GM23338 (cell line): ENCODE results near the gene ANXA6. TPM values are rescaled to one million over a fixed set of nuclear protein-coding genes. Genes with fewer than 3 reads are reported as not detected.

Source experiments
- ATAC-seq: fragments of 200-7000 bp; cut with Tn5 transposase; 3 replicates; pipeline ENCODE4 v1.9.1; 2020
- DNase-seq: peaks from one replicate; pipeline ENCODE4 v3.0.0-alpha.2; 2015; ENCODE audit warnings: low spot score
- H2AFZ ChIP-seq: fragments of 200-600 bp; sonication (generic); 2 replicates; pipeline ENCODE4 v1.8.0; 2016; ENCODE audit warnings: antibody characterized with exemption, mild to moderate bottlenecking, moderate library complexity
- H3F3A ChIP-seq: fragments of 200-600 bp; sonication (generic); replicated peaks from 2 replicates; pipeline ENCODE4 v1.8.0; 2017; ENCODE audit warnings: antibody characterized with exemption, mixed run types, low read depth
- H3K27ac ChIP-seq: fragments of 200-600 bp; sonication (generic); 2 replicates; pipeline ENCODE4 v1.6.1; 2016; ENCODE audit warnings: low read depth
- H3K27me3 ChIP-seq: fragments of 200-600 bp; sonication (generic); 2 replicates; pipeline ENCODE4 v1.8.0; 2016; ENCODE audit warnings: mild to moderate bottlenecking, mixed run types, moderate library complexity; ENCODE audit not compliant: insufficient read depth
- H3K36me3 ChIP-seq: fragments of 200-600 bp; sonication (generic); 2 replicates; pipeline ENCODE4 v1.8.0; 2016; ENCODE audit warnings: mild to moderate bottlenecking; ENCODE audit not compliant: insufficient read depth
- H3K4me1 ChIP-seq: fragments of 200-600 bp; sonication (generic); 2 replicates; pipeline ENCODE4 v1.8.0; 2016; ENCODE audit warnings: mild to moderate bottlenecking, moderate library complexity; ENCODE audit not compliant: insufficient read depth
- H3K4me2 ChIP-seq: fragments of 200-600 bp; sonication (generic); 2 replicates; pipeline ENCODE4 v1.7.1; 2017; ENCODE audit warnings: mixed run types
- H3K4me3 ChIP-seq: fragments of 200-600 bp; sonication (generic); 2 replicates; pipeline ENCODE4 v1.6.1; 2016; ENCODE audit warnings: mixed run types
- H3K79me2 ChIP-seq: fragments of 200-600 bp; sonication (generic); replicated peaks from 2 replicates; pipeline ENCODE4 v1.8.0; 2017; ENCODE audit warnings: mild to moderate bottlenecking; ENCODE audit not compliant: insufficient read depth
- H3K9me2 ChIP-seq: fragments of 200-600 bp; sonication (generic); 2 replicates; pipeline ENCODE4 v1.8.0; 2017; ENCODE audit not compliant: insufficient read depth
- H4K20me1 ChIP-seq: fragments of 200-600 bp; sonication (generic); replicated peaks from 2 replicates; pipeline ENCODE4 v1.8.0; 2017; ENCODE audit warnings: mild to moderate bottlenecking; ENCODE audit not compliant: insufficient read depth
- H3K27ac Mint-ChIP-seq: 2 replicates; pipeline ENCODE4 v1.8.0; 2020; ENCODE audit warnings: inconsistent platforms, mild to moderate bottlenecking, moderate library complexity, mixed read lengths
- H3K27me3 Mint-ChIP-seq: 3 replicates; pipeline ENCODE4 v1.8.0; 2022; ENCODE audit warnings: low read depth, mild to moderate bottlenecking, moderate library complexity, mixed read lengths, inconsistent platforms; ENCODE audit not compliant: insufficient read depth, poor library complexity
- H3K36me3 Mint-ChIP-seq: 3 replicates; pipeline ENCODE4 v1.8.0; 2021; ENCODE audit warnings: low read depth, mild to moderate bottlenecking, inconsistent platforms, moderate library complexity, mixed read lengths
- H3K4me1 Mint-ChIP-seq: 3 replicates; pipeline ENCODE4 v1.8.0; 2020; ENCODE audit warnings: mild to moderate bottlenecking, inconsistent platforms, mixed read lengths
- H3K4me3 Mint-ChIP-seq: 3 replicates; pipeline ENCODE4 v1.8.0; 2021; ENCODE audit warnings: moderate library complexity, mild to moderate bottlenecking, inconsistent platforms, mixed read lengths
- H3K9me3 Mint-ChIP-seq: 3 replicates; pipeline ENCODE4 v1.8.0; 2020; ENCODE audit warnings: moderate library complexity, mild to moderate bottlenecking, inconsistent platforms, mixed read lengths
- CREB1 ChIP-seq: fragments of 250-450 bp; sonication (Bioruptor Pico); IDR thresholded peaks from 2 replicates; pipeline ENCODE4 v1.5.0; 2020; ENCODE audit warnings: low read depth, mild to moderate bottlenecking, moderate library complexity
- CTCF ChIP-seq, 2 experiments: fragments of 200-600 bp in 1 of 2; sonication (generic) in 1 of 2; conservative IDR thresholded peaks; 2 replicates each; pipeline versions ENCODE4 v1.5.1 to v1.6.1; 2016 to 2017; ENCODE audit warnings: antibody characterized with exemption in 2 of 2, low read depth in 2 of 2, mild to moderate bottlenecking in 2 of 2, moderate library complexity in 1 of 2
- EZH2 ChIP-seq: fragments of 200-600 bp; sonication (generic); IDR thresholded peaks from one replicate; pipeline ENCODE4 v1.8.0; 2017; ENCODE audit warnings: antibody characterized with exemption, mild to moderate bottlenecking, low read depth; ENCODE audit not compliant: unreplicated experiment
- EZH2phosphoT487 ChIP-seq: fragments of 200-600 bp; sonication (generic); IDR thresholded peaks from one replicate; pipeline ENCODE4 v1.8.1; 2018; ENCODE audit warnings: antibody characterized with exemption; ENCODE audit not compliant: unreplicated experiment
- NANOG ChIP-seq: IDR thresholded peaks from 2 replicates; pipeline ENCODE4 v1.6.1; 2016; ENCODE audit warnings: antibody characterized with exemption, borderline replicate concordance
- POLR2AphosphoS5 ChIP-seq: IDR thresholded peaks from 2 replicates; pipeline ENCODE4 v1.6.1; 2016; ENCODE audit warnings: antibody characterized with exemption, low read depth
- REST ChIP-seq: IDR thresholded peaks from one replicate; pipeline ENCODE4 v1.6.1; 2018; ENCODE audit warnings: antibody characterized with exemption; ENCODE audit not compliant: unreplicated experiment
- STAT1 ChIP-seq: IDR thresholded peaks from one replicate; pipeline ENCODE4 v1.6.1; 2016; ENCODE audit warnings: antibody characterized with exemption; ENCODE audit not compliant: unreplicated experiment
- ZNF114 ChIP-seq: fragments of 250-450 bp; sonication (Bioruptor Pico); IDR thresholded peaks from 2 replicates; pipeline ENCODE4 v1.5.0; 2020; ENCODE audit warnings: mild to moderate bottlenecking, moderate library complexity
- ZNF331 ChIP-seq: fragments of 250-450 bp; sonication (Bioruptor Pico); IDR thresholded peaks from 2 replicates; pipeline ENCODE4 v1.5.0; 2020; ENCODE audit warnings: low read depth, mild to moderate bottlenecking, moderate library complexity
- ZNF462 ChIP-seq: fragments of 250-450 bp; sonication (Bioruptor Pico); IDR thresholded peaks from 2 replicates; pipeline ENCODE4 v1.5.0; 2020; ENCODE audit warnings: mild to moderate bottlenecking, moderate library complexity
- polyA plus RNA-seq: library from polyadenylated mRNA; unstranded; fragments of >200 nt; fragmentation: Nextera tagmentation; extraction: Ambion mirVana; gene quantifications from 2 replicates; pipeline ENCODE4 v1.2.1, GENCODE V29; 2016
- total RNA-seq: library from RNA; depleted of rRNA; stranded (reverse); fragments of >200 nt; shearing (Covaris generic); gene quantifications from 2 replicates; pipeline ENCODE4 v1.2.3, GENCODE V29; 2014
- TF ChIP-seq, protein P1 (sequence below): IDR thresholded peaks from 2 replicates; pipeline ENCODE4 v1.6.1; 2016; ENCODE audit warnings: antibody characterized with exemption

Gene ANXA6
- total and polyA plus RNA-seq, 2 experiments from 2014 or later: 26.5 to 110 TPM

GRCh38 chr5:151063142-151063989, 94.2 kb downstream of the ANXA6 start:
- H3K4me3 Mint-ChIP-seq: no peak overlapping the region
- no peaks in the 10 kb centered on the region for H3K36me3 ChIP-seq
- no peaks in the 10 kb centered on the region for H3K27me3 ChIP-seq
- H3K4me2 ChIP-seq: no peak overlapping the region
- H3K27me3 Mint-ChIP-seq: peaks cover 1% of the 10 kb centered on the region
- H3K4me1 Mint-ChIP-seq: peaks cover 15% of the 10 kb centered on the region
- peaks cover 5% of the 10 kb centered on the region; the same call in 1 of the 2 replicates for H3K79me2 ChIP-seq
- H3K36me3 Mint-ChIP-seq: peaks cover 17% of the 10 kb centered on the region; the same call in 2 of the 3 replicates
- ATAC-seq: no peak
- DNase-seq: no peak
- no peaks in the 10 kb centered on the region for H3F3A ChIP-seq
- no peak overlapping the region for H2AFZ ChIP-seq
- no peaks in the 10 kb centered on the region; the same call in 1 of the 2 replicates for H4K20me1 ChIP-seq
- no peak overlapping the region for H3K27ac ChIP-seq
- no peak overlapping the region for H3K4me3 ChIP-seq
- H3K4me1 ChIP-seq: no peaks in the 10 kb centered on the region
- TF ChIP-seq, protein P1, sequence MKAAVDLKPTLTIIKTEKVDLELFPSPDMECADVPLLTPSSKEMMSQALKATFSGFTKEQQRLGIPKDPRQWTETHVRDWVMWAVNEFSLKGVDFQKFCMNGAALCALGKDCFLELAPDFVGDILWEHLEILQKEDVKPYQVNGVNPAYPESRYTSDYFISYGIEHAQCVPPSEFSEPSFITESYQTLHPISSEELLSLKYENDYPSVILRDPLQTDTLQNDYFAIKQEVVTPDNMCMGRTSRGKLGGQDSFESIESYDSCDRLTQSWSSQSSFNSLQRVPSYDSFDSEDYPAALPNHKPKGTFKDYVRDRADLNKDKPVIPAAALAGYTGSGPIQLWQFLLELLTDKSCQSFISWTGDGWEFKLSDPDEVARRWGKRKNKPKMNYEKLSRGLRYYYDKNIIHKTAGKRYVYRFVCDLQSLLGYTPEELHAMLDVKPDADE: no peak
- TF ChIP-seq EZH2phosphoT487 (no peak), CREB1 (CRISPR knock-in tag) (no peak), POLR2AphosphoS5 (no peak), STAT1 (no peak), NANOG (no peak), ZNF462 (no peak), REST (no peak), EZH2 (no peak), ZNF331 (no peak), ZNF114 (CRISPR knock-in tag) (no peak), CTCF (conservative IDR thresholded peaks at IDR 0.05; ENCODE audit: low read depth in 2 of 2) (no peak)
- H3K27ac Mint-ChIP-seq: peak overlapping the region; percentile 74
- no peaks in the 10 kb centered on the region for H3K9me3 Mint-ChIP-seq
- no peaks in the 10 kb centered on the region for H3K9me2 ChIP-seq
